Neural progenitor cell (in vitro differentiated cells): ENCODE data around the gene EYS. TPM values are rescaled to one million over a fixed set of nuclear protein-coding genes. Genes with fewer than 3 reads are reported as not detected.

Experiments
- DNase-seq: peaks from one replicate; pipeline ENCODE4 v3.0.0-alpha.2; 2016; ENCODE audit warnings: low spot score
- H2AFZ ChIP-seq: fragments of 200-600 bp; sonication (generic); replicated peaks from 2 replicates; pipeline ENCODE4 v1.6.1; 2016; ENCODE audit warnings: antibody characterized with exemption
- H3F3A ChIP-seq: fragments of 200-600 bp; sonication (generic); 2 replicates; pipeline ENCODE4 v1.6.1; 2016; ENCODE audit warnings: antibody characterized with exemption, low read depth
- H3K27ac ChIP-seq: fragments of 200-600 bp; sonication (generic); 2 replicates; pipeline ENCODE4 v1.5.1; 2016; ENCODE audit warnings: mild to moderate bottlenecking
- H3K27me3 ChIP-seq: fragments of 200-600 bp; sonication (generic); 2 replicates; pipeline ENCODE4 v1.6.1; 2016; ENCODE audit warnings: mild to moderate bottlenecking, moderate library complexity
- H3K36me3 ChIP-seq: fragments of 200-600 bp; sonication (generic); 2 replicates; pipeline ENCODE4 v1.5.1; 2016
- H3K4me1 ChIP-seq: fragments of 200-600 bp; sonication (generic); 2 replicates; pipeline ENCODE4 v1.6.1; 2016; ENCODE audit warnings: mixed run types
- H3K4me2 ChIP-seq: fragments of 200-600 bp; sonication (generic); 2 replicates; pipeline ENCODE4 v1.6.1; 2016
- H3K4me3 ChIP-seq: fragments of 200-600 bp; sonication (generic); 2 replicates; pipeline ENCODE4 v1.5.1; 2016
- H3K79me2 ChIP-seq: fragments of 200-600 bp; sonication (generic); 2 replicates; pipeline ENCODE4 v1.6.1; 2016; ENCODE audit warnings: low read depth
- H3K9ac ChIP-seq: fragments of 200-600 bp; sonication (generic); 2 replicates; pipeline ENCODE4 v1.6.1; 2016
- H3K9me3 ChIP-seq: fragments of 200-600 bp; sonication (generic); 2 replicates; pipeline ENCODE4 v1.5.1; 2016; ENCODE audit warnings: low read depth
- H4K20me1 ChIP-seq: fragments of 200-600 bp; sonication (generic); 2 replicates; pipeline ENCODE4 v1.6.1; 2016; ENCODE audit warnings: low read depth
- H3K27ac Mint-ChIP-seq: 3 replicates; pipeline ENCODE4 v1.8.0; 2021; ENCODE audit warnings: mixed read lengths
- H3K27me3 Mint-ChIP-seq: 2 replicates; pipeline ENCODE4 v1.8.0; 2022; ENCODE audit warnings: low read depth, mild to moderate bottlenecking, inconsistent platforms, moderate library complexity, mixed read lengths; ENCODE audit not compliant: insufficient read depth
- H3K36me3 Mint-ChIP-seq: 3 replicates; pipeline ENCODE4 v1.8.0; 2021; ENCODE audit warnings: mixed read lengths
- H3K4me1 Mint-ChIP-seq: 3 replicates; pipeline ENCODE4 v1.8.0; 2021; ENCODE audit warnings: mixed read lengths
- H3K4me3 Mint-ChIP-seq: 3 replicates; pipeline ENCODE4 v1.8.0; 2021; ENCODE audit warnings: mild to moderate bottlenecking, moderate library complexity, mixed read lengths
- H3K9me3 Mint-ChIP-seq: 3 replicates; pipeline ENCODE4 v1.8.0; 2020; ENCODE audit warnings: mixed read lengths
- EZH2 ChIP-seq: fragments of 200-600 bp; sonication (generic); IDR thresholded peaks from 2 replicates; pipeline ENCODE4 v1.6.1; 2017; ENCODE audit warnings: antibody characterized with exemption, mild to moderate bottlenecking, moderate library complexity
- EZH2phosphoT487 ChIP-seq: fragments of 200-600 bp; sonication (generic); IDR thresholded peaks from 2 replicates; pipeline ENCODE4 v1.6.1; 2017; ENCODE audit warnings: antibody characterized with exemption
- total RNA-seq: library from RNA; depleted of rRNA; stranded (reverse); fragments of >200 nt; gene quantifications from 2 replicates; pipeline ENCODE4 v1.2.3, GENCODE V29; 2015; ENCODE audit warnings: low replicate concordance
- TF ChIP-seq, protein P1 (sequence below): fragments of 200-600 bp; sonication (generic); IDR thresholded peaks from 2 replicates; pipeline ENCODE4 v1.5.1; 2017; ENCODE audit warnings: antibody characterized with exemption, mild to moderate bottlenecking

The EYS gene
- total RNA-seq, 1 donor from 2014 or later = not detected

- TF ChIP-seq, protein P1, sequence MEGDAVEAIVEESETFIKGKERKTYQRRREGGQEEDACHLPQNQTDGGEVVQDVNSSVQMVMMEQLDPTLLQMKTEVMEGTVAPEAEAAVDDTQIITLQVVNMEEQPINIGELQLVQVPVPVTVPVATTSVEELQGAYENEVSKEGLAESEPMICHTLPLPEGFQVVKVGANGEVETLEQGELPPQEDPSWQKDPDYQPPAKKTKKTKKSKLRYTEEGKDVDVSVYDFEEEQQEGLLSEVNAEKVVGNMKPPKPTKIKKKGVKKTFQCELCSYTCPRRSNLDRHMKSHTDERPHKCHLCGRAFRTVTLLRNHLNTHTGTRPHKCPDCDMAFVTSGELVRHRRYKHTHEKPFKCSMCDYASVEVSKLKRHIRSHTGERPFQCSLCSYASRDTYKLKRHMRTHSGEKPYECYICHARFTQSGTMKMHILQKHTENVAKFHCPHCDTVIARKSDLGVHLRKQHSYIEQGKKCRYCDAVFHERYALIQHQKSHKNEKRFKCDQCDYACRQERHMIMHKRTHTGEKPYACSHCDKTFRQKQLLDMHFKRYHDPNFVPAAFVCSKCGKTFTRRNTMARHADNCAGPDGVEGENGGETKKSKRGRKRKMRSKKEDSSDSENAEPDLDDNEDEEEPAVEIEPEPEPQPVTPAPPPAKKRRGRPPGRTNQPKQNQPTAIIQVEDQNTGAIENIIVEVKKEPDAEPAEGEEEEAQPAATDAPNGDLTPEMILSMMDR = no peak
- TF ChIP-seq EZH2 = no peak
- TF ChIP-seq EZH2phosphoT487 = no peak
- H3K4me3 Mint-ChIP-seq = no peak overlapping the region
Observed at GRCh38 chr6:64774881-64775280, 932.1 kb downstream of the EYS start.

DNA sequence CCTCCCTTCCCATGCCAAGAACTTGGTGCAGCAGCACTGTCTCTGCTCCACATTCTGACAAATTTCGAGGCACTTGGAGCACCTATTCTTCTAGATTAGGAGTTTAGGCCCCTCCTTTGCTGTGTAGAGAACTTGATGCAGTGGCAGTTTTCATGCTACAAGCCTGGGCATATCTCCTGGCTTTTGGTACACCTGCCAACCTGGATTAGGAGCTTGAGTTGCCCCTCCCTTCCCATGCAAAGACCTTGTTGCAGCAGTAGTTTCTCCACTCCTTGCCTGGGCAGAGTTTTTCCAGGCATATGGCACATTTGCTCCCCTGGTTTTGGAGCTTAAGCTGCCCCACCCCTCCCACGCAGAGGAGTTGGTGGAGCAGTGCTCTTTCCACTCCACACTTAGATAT is 956.1 kb downstream of the EYS start:
- Histone ChIP-seq H3K27ac (no peak overlapping the region), H3K79me2 (no peaks in the 10 kb centered on the region), H3K4me1 (no peaks in the 10 kb centered on the region), H4K20me1 (no peaks in the 10 kb centered on the region), H3K27me3 (no peaks in the 10 kb centered on the region), H3F3A (no peaks in the 10 kb centered on the region), H2AFZ (no peak overlapping the region), H3K4me2 (no peak overlapping the region), H3K9me3 (no peaks in the 10 kb centered on the region), H3K36me3 (no peaks in the 10 kb centered on the region), H3K4me3 (no peak overlapping the region), H3K9ac (no peak overlapping the region)
- Mint-ChIP-seq H3K27me3 (no peaks in the 10 kb centered on the region), H3K36me3 (no peaks in the 10 kb centered on the region), H3K27ac (no peak overlapping the region), H3K4me3 (no peak overlapping the region), H3K4me1 (no peaks in the 10 kb centered on the region), H3K9me3 (no peaks in the 10 kb centered on the region)
- TF ChIP-seq EZH2 (no peak), EZH2phosphoT487 (no peak)
- TF ChIP-seq, protein P1 = no peak
- DNase-seq = no peak

More at GRCh38 chr6:64774881-64775280, 932.1 kb downstream of the EYS start:
- H3K27ac ChIP-seq = no peak overlapping the region
- Mint-ChIP-seq H3K27ac (no peak overlapping the region), H3K9me3 (peaks cover 3% of the 10 kb centered on the region), H3K27me3 (no peaks in the 10 kb centered on the region), H3K4me1 (no peaks in the 10 kb centered on the region), H3K36me3 (no peaks in the 10 kb centered on the region)
- no peaks in the 10 kb centered on the region for H3F3A ChIP-seq
- H3K9ac ChIP-seq = no peak overlapping the region
- no peaks in the 10 kb centered on the region for H3K27me3 ChIP-seq
- no peak overlapping the region for H2AFZ ChIP-seq
- H3K36me3 ChIP-seq = no peaks in the 10 kb centered on the region
- no peaks in the 10 kb centered on the region for H3K4me1 ChIP-seq
- H3K4me2 ChIP-seq = no peak overlapping the region
- DNase-seq = no peak
- H3K9me3 ChIP-seq = no peaks in the 10 kb centered on the region
- H3K4me3 ChIP-seq = no peak overlapping the region
- no peaks in the 10 kb centered on the region for H4K20me1 ChIP-seq
- H3K79me2 ChIP-seq = no peaks in the 10 kb centered on the region

GRCh38 chr6:64737418-64737817 is 969.6 kb downstream of the EYS start:
- Histone ChIP-seq H3K9ac (no peak overlapping the region), H3K27me3 (no peaks in the 10 kb centered on the region), H3K4me2 (no peak overlapping the region), H3K4me3 (no peak overlapping the region), H3K9me3 (no peaks in the 10 kb centered on the region), H3K36me3 (no peaks in the 10 kb centered on the region), H3K27ac (no peak overlapping the region), H3K79me2 (no peaks in the 10 kb centered on the region), H3K4me1 (no peaks in the 10 kb centered on the region), H4K20me1 (no peaks in the 10 kb centered on the region), H2AFZ (no peak overlapping the region), H3F3A (no peaks in the 10 kb centered on the region)
- H3K4me1 Mint-ChIP-seq = no peaks in the 10 kb centered on the region
- no peak for DNase-seq
- TF ChIP-seq, protein P1 = no peak
- TF ChIP-seq EZH2phosphoT487 (no peak), EZH2 (no peak)
- H3K27ac Mint-ChIP-seq = no peak overlapping the region
- no peaks in the 10 kb centered on the region for H3K36me3 Mint-ChIP-seq
- no peaks in the 10 kb centered on the region for H3K27me3 Mint-ChIP-seq
- H3K4me3 Mint-ChIP-seq = no peak overlapping the region
- no peaks in the 10 kb centered on the region for H3K9me3 Mint-ChIP-seq
